Central memory CD8-positive, alpha-beta T cell (primary cell): ENCODE results near the gene GSG1L.

Source experiments
- ATAC-seq: fragments of 150-1000 bp; cut with Tn5 transposase; replicated peaks from 2 replicates; pipeline ENCODE4 v1.10.0; 2022; ENCODE audit warnings: mild to moderate bottlenecking, moderate FRiP score, moderate number of reproducible peaks; ENCODE audit not compliant: poor library complexity, severe bottlenecking; ENCODE audit errors: extremely low read depth
- DNase-seq, 2 donors: peaks; one replicate each; pipeline ENCODE4 v3.0.0; 2021; ENCODE audit warnings: low spot score in 2 of 2
- H3K27ac Mint-ChIP-seq: one replicate; pipeline ENCODE4 v1.8.0; 2022; ENCODE audit warnings: low read depth, mild to moderate bottlenecking, moderate library complexity, mixed read lengths
- H3K27me3 Mint-ChIP-seq: one replicate; pipeline ENCODE4 v1.8.0; 2022; ENCODE audit warnings: mixed read lengths
- H3K36me3 Mint-ChIP-seq: one replicate; pipeline ENCODE4 v1.8.0; 2022; ENCODE audit warnings: mild to moderate bottlenecking, moderate library complexity, mixed read lengths; ENCODE audit not compliant: insufficient read depth
- H3K4me1 Mint-ChIP-seq: one replicate; pipeline ENCODE4 v1.8.0; 2022; ENCODE audit warnings: mixed read lengths
- H3K4me3 Mint-ChIP-seq: one replicate; pipeline ENCODE4 v1.8.0; 2022; ENCODE audit warnings: mild to moderate bottlenecking, moderate library complexity, mixed read lengths
- H3K9me3 Mint-ChIP-seq: one replicate; pipeline ENCODE4 v1.8.0; 2022; ENCODE audit warnings: mixed read lengths

The GSG1L gene

GRCh38 chr16:28087675-28088300 lies 24.3 kb upstream of the GSG1L start:
- no peaks in the 10 kb centered on the region for H3K9me3 Mint-ChIP-seq
- H3K4me3 Mint-ChIP-seq, result no peak overlapping the region
- peak overlapping the region; percentile 87 for H3K27ac Mint-ChIP-seq
- no peak for ATAC-seq
- DNase-seq, result no peak
- H3K27me3 Mint-ChIP-seq, result no peaks in the 10 kb centered on the region
- H3K36me3 Mint-ChIP-seq, result peaks cover 11% of the 10 kb centered on the region
- peaks cover 6% of the 10 kb centered on the region for H3K4me1 Mint-ChIP-seq

DNA sequence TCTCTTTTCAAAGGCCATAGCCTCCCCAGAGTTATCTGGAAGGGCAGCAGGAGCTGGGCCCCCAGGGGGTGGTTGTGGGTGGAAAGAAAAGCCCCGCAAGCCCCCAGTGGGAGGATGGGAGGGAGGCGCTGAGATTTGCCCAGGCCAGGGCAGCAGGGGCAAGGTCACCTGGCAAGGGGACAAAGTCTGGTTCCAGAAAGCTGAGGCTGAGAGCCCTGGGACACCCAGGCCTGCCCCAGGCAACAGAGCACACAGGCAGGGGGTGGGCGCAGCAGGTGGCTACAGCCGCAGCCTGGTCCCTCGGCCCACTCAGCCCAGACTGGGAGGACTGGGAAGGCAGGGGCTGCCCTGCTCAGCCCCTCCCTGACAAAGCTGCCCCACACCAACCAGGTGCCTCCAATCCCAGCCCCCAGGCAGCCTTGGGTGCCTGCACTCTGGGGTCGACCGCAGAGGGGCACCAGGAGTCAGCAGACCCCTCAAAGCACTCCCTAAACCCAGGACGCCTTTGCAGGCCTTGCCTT lies 23.7 kb upstream of the GSG1L start:
- Mint-ChIP-seq H3K36me3 (peaks cover 10% of the 10 kb centered on the region), H3K27me3 (no peaks in the 10 kb centered on the region), H3K9me3 (no peaks in the 10 kb centered on the region), H3K27ac (no peak overlapping the region), H3K4me1 (peaks cover 6% of the 10 kb centered on the region), H3K4me3 (no peak overlapping the region)
- no peak for DNase-seq
- ATAC-seq, result no peak

GRCh38 chr16:28086186-28087139 lies 22.9 kb upstream of the GSG1L start:
- no peak overlapping the region for H3K27ac Mint-ChIP-seq
- peaks cover 6% of the 10 kb centered on the region for H3K4me1 Mint-ChIP-seq
- H3K9me3 Mint-ChIP-seq, result no peaks in the 10 kb centered on the region
- no peak overlapping the region for H3K4me3 Mint-ChIP-seq
- H3K27me3 Mint-ChIP-seq, result no peaks in the 10 kb centered on the region
- no peak for DNase-seq
- peaks cover 10% of the 10 kb centered on the region for H3K36me3 Mint-ChIP-seq
- no peak for ATAC-seq

DNA sequence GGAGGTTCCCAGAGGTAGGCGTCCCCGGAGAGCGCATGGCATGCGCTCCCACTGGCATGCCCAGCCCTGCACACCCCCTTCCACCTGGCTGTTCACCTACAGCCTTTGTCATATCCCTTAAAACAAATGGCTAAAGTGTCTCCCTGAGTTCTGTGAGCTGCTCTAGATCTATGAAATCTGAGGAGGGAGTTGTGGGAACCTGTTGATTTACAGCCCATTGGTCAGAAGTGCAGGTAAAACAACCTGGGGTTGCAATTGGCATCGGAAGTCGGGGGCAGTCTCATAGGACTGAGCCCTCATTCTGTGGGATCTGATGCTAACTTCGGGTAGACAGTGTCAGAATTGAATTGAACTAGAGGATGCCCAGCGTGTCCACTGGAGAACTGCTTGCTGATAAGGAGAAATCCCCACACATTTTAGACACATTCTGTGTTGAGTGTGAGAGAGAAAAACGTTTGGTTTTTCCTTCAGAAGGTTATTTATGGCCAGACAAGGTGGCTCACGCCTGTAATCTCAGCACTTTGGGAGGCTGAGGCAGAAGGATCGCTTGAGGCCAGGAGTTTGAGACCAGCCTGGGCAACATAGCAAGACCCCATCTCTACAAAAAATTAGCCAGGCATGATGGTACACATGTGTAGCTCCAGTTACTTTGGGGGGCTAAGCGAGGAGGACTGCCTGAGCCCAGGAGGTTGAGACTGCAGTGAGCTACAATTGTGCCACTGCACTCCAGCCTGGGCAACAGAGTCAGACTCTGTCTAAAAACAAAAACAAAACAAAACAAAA lies 22.1 kb upstream of the GSG1L start:
- Mint-ChIP-seq H3K9me3 (no peaks in the 10 kb centered on the region), H3K27ac (no peak overlapping the region), H3K4me1 (peaks cover 6% of the 10 kb centered on the region), H3K27me3 (no peaks in the 10 kb centered on the region), H3K4me3 (no peak overlapping the region), H3K36me3 (peaks cover 10% of the 10 kb centered on the region)
- DNase-seq, result no peak
- no peak for ATAC-seq

- no peak for DNase-seq
- H3K27ac Mint-ChIP-seq, result no peak overlapping the region
- ATAC-seq, result no peak
- H3K27me3 Mint-ChIP-seq, result no peaks in the 10 kb centered on the region
- H3K9me3 Mint-ChIP-seq, result no peaks in the 10 kb centered on the region
- H3K4me1 Mint-ChIP-seq, result peaks cover 2% of the 10 kb centered on the region
- no peak overlapping the region for H3K4me3 Mint-ChIP-seq
- H3K36me3 Mint-ChIP-seq, result peaks cover 10% of the 10 kb centered on the region
These were observed 20.7 kb upstream of the GSG1L start for GRCh38 chr16:28084209-28084608.

DNA sequence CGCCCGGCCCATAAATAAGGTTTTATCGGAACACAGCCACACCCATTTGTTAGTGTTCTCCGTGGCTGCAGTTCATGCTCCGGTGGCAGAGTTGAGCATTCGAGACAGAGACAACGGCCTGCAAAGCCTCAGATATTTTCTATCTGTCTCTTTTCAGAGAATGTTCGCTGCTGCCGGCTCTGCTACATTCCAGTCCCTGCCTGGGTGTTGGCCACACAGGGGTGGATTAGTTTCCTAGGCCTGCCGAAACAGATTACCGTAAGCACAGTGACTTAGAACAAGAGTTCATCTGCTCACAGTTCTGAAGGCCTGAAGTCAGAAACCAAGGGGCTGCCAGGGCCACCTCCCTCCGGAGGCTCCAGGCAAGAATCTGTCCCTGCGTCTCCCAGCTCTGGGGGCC lies 19.1 kb upstream of the GSG1L start:
- DNase-seq (no peak), ATAC-seq (no peak)
- no peaks in the 10 kb centered on the region for H3K27me3 Mint-ChIP-seq
- H3K9me3 Mint-ChIP-seq, result no peaks in the 10 kb centered on the region
- H3K4me3 Mint-ChIP-seq, result no peak overlapping the region
- no peak overlapping the region for H3K27ac Mint-ChIP-seq
- H3K4me1 Mint-ChIP-seq, result no peaks in the 10 kb centered on the region
- peaks cover 9% of the 10 kb centered on the region for H3K36me3 Mint-ChIP-seq

DNA sequence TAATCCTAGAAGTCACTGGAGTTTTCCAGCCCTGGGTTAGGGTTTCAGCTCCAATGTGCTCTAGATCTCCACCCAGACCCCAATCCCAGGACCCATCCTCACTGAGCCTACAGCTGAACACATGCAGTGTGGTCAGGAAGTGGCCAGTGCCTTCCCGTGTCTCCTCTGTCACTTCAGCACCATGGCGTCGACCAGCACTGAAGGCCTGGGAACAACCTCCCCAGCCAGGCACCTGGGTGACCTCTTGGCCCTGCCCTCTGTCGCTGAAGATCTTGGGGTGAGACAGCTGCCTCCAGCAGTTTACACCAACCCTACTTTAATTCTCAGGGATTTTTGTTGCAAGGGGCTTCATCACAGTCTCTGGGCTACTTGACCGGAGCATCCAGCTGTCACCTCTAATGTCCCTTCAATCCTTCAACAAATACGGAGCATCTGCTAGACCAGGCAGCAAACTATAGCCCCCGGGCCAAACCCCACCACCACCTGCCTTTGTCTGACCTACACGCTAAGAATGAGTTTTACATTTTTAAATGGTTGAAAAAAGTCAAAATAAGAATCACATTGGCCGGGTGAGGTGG lies 18.0 kb upstream of the GSG1L start:
- H3K27me3 Mint-ChIP-seq, result no peaks in the 10 kb centered on the region
- no peak overlapping the region for H3K4me3 Mint-ChIP-seq
- no peaks in the 10 kb centered on the region for H3K4me1 Mint-ChIP-seq
- ATAC-seq, result no peak
- peak overlapping the region; percentile 48 for H3K27ac Mint-ChIP-seq
- peaks cover 9% of the 10 kb centered on the region for H3K36me3 Mint-ChIP-seq
- H3K9me3 Mint-ChIP-seq, result no peaks in the 10 kb centered on the region
- no peak for DNase-seq

DNA sequence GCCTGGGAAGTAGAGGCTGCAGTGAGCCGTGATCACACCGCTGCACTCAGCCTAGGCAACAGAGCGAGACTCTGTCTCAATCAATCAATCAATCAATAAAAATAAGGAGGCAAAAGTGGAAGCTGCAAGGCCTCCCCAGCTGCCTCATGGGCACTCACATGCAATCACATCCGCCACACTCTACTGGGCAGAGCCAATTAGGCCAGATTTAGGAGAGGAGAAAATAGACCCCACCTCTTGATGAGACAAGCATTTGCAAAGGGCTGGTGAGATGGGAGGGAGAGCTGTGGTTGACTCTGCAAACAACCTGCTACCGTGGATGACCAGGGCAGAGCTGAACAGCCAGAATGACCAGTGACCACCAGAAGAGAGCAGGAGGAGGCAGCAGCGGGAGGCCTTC lies 14.7 kb upstream of the GSG1L start:
- no peaks in the 10 kb centered on the region for H3K9me3 Mint-ChIP-seq
- no peak overlapping the region for H3K4me3 Mint-ChIP-seq
- H3K27ac Mint-ChIP-seq, result no peak overlapping the region
- peaks cover 4% of the 10 kb centered on the region for H3K36me3 Mint-ChIP-seq
- no peak for ATAC-seq
- H3K27me3 Mint-ChIP-seq, result peaks cover 14% of the 10 kb centered on the region
- no peaks in the 10 kb centered on the region for H3K4me1 Mint-ChIP-seq
- no peak for DNase-seq

GRCh38 chr16:28073836-28074235 lies 10.3 kb upstream of the GSG1L start:
- no peak for ATAC-seq
- H3K27ac Mint-ChIP-seq, result no peak overlapping the region
- no peaks in the 10 kb centered on the region for H3K9me3 Mint-ChIP-seq
- H3K27me3 Mint-ChIP-seq, result peaks cover 32% of the 10 kb centered on the region
- no peak overlapping the region for H3K4me3 Mint-ChIP-seq
- no peak for DNase-seq
- no peaks in the 10 kb centered on the region for H3K4me1 Mint-ChIP-seq
- H3K36me3 Mint-ChIP-seq, result peaks cover 7% of the 10 kb centered on the region

GRCh38 chr16:28072087-28072486 lies 8.6 kb upstream of the GSG1L start:
- H3K36me3 Mint-ChIP-seq, result peaks cover 6% of the 10 kb centered on the region
- peaks cover 32% of the 10 kb centered on the region for H3K27me3 Mint-ChIP-seq
- H3K4me1 Mint-ChIP-seq, result no peaks in the 10 kb centered on the region
- no peaks in the 10 kb centered on the region for H3K9me3 Mint-ChIP-seq
- ATAC-seq (no peak), DNase-seq (no peak)
- no peak overlapping the region for H3K27ac Mint-ChIP-seq
- no peak overlapping the region for H3K4me3 Mint-ChIP-seq

GRCh38 chr16:28069971-28070794 lies 6.7 kb upstream of the GSG1L start:
- DNase-seq, result no peak
- H3K36me3 Mint-ChIP-seq, result peaks cover 6% of the 10 kb centered on the region
- no peak for ATAC-seq
- H3K4me3 Mint-ChIP-seq, result no peak overlapping the region
- no peaks in the 10 kb centered on the region for H3K9me3 Mint-ChIP-seq
- H3K27ac Mint-ChIP-seq, result no peak overlapping the region
- no peaks in the 10 kb centered on the region for H3K4me1 Mint-ChIP-seq
- peaks cover 40% of the 10 kb centered on the region for H3K27me3 Mint-ChIP-seq
